H1 (cell line): ENCODE results near the gene MAFF. TPM values are rescaled to one million over a fixed set of nuclear protein-coding genes. Genes with fewer than 3 reads are reported as not detected.

ENCODE experiments used
- CTCF ChIA-PET: fragments of 300-600 bp; sonication (Branson Sonifier 250); formaldehyde crosslinking; loops from one replicate; lab custom pipeline; 2021; ENCODE audit not compliant: partially characterized antibody; lab: Charles Lee
- POLR2A ChIA-PET: fragments of 300-600 bp; sonication (Branson Sonifier 250); formaldehyde crosslinking; loops from one replicate; lab custom pipeline; 2021; ENCODE audit warnings: inconsistent platforms; ENCODE audit not compliant: partially characterized antibody; lab: Charles Lee
- DNase-seq, 2 experiments: peaks; one replicate each; pipeline versions ENCODE4 v3.0.0 to v3.0.0-alpha.2; 2010 to 2022; ENCODE audit warnings: low spot score in 2 of 2, low read depth in 1 of 2, mixed read lengths in 1 of 2
- FAIRE-seq: peaks from 2 replicates; lab custom pipeline; 2011; peaks lifted over from hg19 to GRCh38; lab: Jason Lieb, UNC
- H2AFZ ChIP-seq: 2 replicates; pipeline ENCODE4 v1.8.1; 2012; ENCODE audit warnings: low read length, inconsistent platforms
- H2AK5ac ChIP-seq: 2 replicates; pipeline ENCODE4 v1.6.1; 2013; ENCODE audit warnings: low read depth, low read length
- H2BK120ac ChIP-seq: replicated peaks from 2 replicates; pipeline ENCODE3; 2013; ENCODE audit warnings: low read depth, low read length, inconsistent platforms
- H2BK12ac ChIP-seq: 2 replicates; pipeline ENCODE4 v1.6.1; 2013; ENCODE audit warnings: low read depth, low read length
- H2BK15ac ChIP-seq: 2 replicates; pipeline ENCODE4 v1.6.1; 2013; ENCODE audit warnings: low read length
- H2BK20ac ChIP-seq: 2 replicates; pipeline ENCODE4 v1.6.1; 2013; ENCODE audit warnings: low read length
- H2BK5ac ChIP-seq: 2 replicates; pipeline ENCODE4 v1.6.1; 2013; ENCODE audit warnings: low read depth, low read length
- H3K14ac ChIP-seq: 2 replicates; pipeline ENCODE4 v1.6.1; 2013; ENCODE audit warnings: inconsistent platforms; ENCODE audit not compliant: insufficient read length
- H3K18ac ChIP-seq: 2 replicates; pipeline ENCODE4 v1.6.1; 2013; ENCODE audit warnings: low read length; ENCODE audit errors: extremely low read depth
- H3K23ac ChIP-seq: 2 replicates; pipeline ENCODE4 v1.6.1; 2013; ENCODE audit warnings: inconsistent platforms; ENCODE audit not compliant: insufficient read length
- H3K23me2 ChIP-seq: 2 replicates; pipeline ENCODE4 v1.6.1; 2013; ENCODE audit warnings: low read depth, low read length
- H3K27ac ChIP-seq: 2 replicates; pipeline ENCODE4 v1.6.1; 2011; ENCODE audit warnings: low read depth, low read length, inconsistent platforms
- H3K27me3 ChIP-seq, 4 experiments: replicated peaks in 1 of 4; 1 replicate in 1 of 4; 2 replicates in 3 of 4; pipeline versions ENCODE4 v1.6.1 to v1.8.1; 2011 to 2013; ENCODE audit warnings: low read length in 3 of 4, mild to moderate bottlenecking in 3 of 4, inconsistent platforms in 2 of 4, mixed read lengths in 2 of 4, moderate library complexity in 1 of 4; ENCODE audit not compliant: control insufficient read depth in 3 of 4, insufficient read depth in 3 of 4; ENCODE audit errors: extremely low read depth in 1 of 4
- H3K36me3 ChIP-seq, 4 experiments: 2 replicates each; pipeline versions ENCODE4 v1.6.1 to v1.8.1; 2011 to 2013; ENCODE audit warnings: mild to moderate bottlenecking in 4 of 4, low read length in 3 of 4, moderate library complexity in 2 of 4, control low read depth in 1 of 4, inconsistent platforms in 1 of 4; ENCODE audit not compliant: insufficient read depth in 4 of 4, control insufficient read depth in 2 of 4
- H3K4ac ChIP-seq: replicated peaks from 2 replicates; pipeline ENCODE3; 2013; ENCODE audit warnings: low read length, low read depth, mixed read lengths, inconsistent platforms; ENCODE audit not compliant: insufficient read length
- H3K4me1 ChIP-seq, 4 experiments: replicated peaks in 1 of 4; 1 replicate in 1 of 4; 2 replicates in 3 of 4; pipeline versions ENCODE4 v1.6.1 to v1.8.1; 2011 to 2013; ENCODE audit warnings: low read length in 3 of 4, inconsistent platforms in 2 of 4, mixed read lengths in 1 of 4; ENCODE audit not compliant: insufficient read depth in 4 of 4, control insufficient read depth in 3 of 4
- H3K4me2 ChIP-seq, 2 experiments: 2 replicates each; pipeline versions ENCODE4 v1.6.1 to v1.8.1; 2011 to 2013; ENCODE audit warnings: low read depth in 2 of 2, low read length in 2 of 2, control low read depth in 1 of 2, inconsistent platforms in 1 of 2, mild to moderate bottlenecking in 1 of 2; ENCODE audit not compliant: insufficient read depth in 1 of 2
- H3K4me3 ChIP-seq, 4 experiments: fragments of 200-600, 300-600 bp in 1 of 4; sonication (generic), shearing (Covaris generic), sonication (Bioruptor Twin) in 1 of 4; 2 replicates each; pipeline versions ENCODE4 v1.5.1 to v1.8.1; 2011 to 2016; ENCODE audit warnings: low read length in 4 of 4, low read depth in 3 of 4, control low read depth in 2 of 4, inconsistent platforms in 2 of 4, mild to moderate bottlenecking in 2 of 4, mixed read lengths in 1 of 4, moderate library complexity in 1 of 4; ENCODE audit not compliant: insufficient read depth in 2 of 4; ENCODE audit errors: extremely low read depth in 1 of 4
- H3K56ac ChIP-seq: replicated peaks from 2 replicates; pipeline ENCODE3; 2013; ENCODE audit warnings: low read depth, mild to moderate bottlenecking, mixed read lengths, low read length, inconsistent platforms; ENCODE audit not compliant: insufficient read length
- H3K79me1 ChIP-seq: 2 replicates; pipeline ENCODE4 v1.6.1; 2013; ENCODE audit warnings: low read depth, low read length, control low read depth
- H3K79me2 ChIP-seq, 2 experiments: 2 replicates each; pipeline versions ENCODE4 v1.6.1 to v1.8.1; 2012 to 2013; ENCODE audit warnings: low read length in 2 of 2, mild to moderate bottlenecking in 2 of 2, inconsistent platforms in 1 of 2; ENCODE audit not compliant: insufficient read depth in 2 of 2, control insufficient read depth in 1 of 2
- H3K9ac ChIP-seq, 4 experiments: replicated peaks in 1 of 4; 1 replicate in 1 of 4; 2 replicates in 3 of 4; pipeline versions ENCODE4 v1.6.1 to v1.8.1; 2011 to 2013; ENCODE audit warnings: low read depth in 3 of 4, low read length in 3 of 4, control low read depth in 2 of 4, mild to moderate bottlenecking in 2 of 4, moderate library complexity in 2 of 4, inconsistent platforms in 1 of 4; ENCODE audit errors: extremely low read depth in 1 of 4
- H3K9me3 ChIP-seq, 2 experiments: 2 replicates each; pipeline versions ENCODE4 v1.6.1 to v1.8.1; 2012 to 2013; ENCODE audit warnings: mild to moderate bottlenecking in 2 of 2, moderate library complexity in 2 of 2, control low read depth in 1 of 2, inconsistent platforms in 1 of 2, low read depth in 1 of 2, low read length in 1 of 2, mixed read lengths in 1 of 2; ENCODE audit not compliant: insufficient read depth in 2 of 2
- H4K20me1 ChIP-seq, 2 experiments: replicated peaks in 1 of 2; 2 replicates each; pipeline versions ENCODE3 to v1.8.1; 2011 to 2013; ENCODE audit warnings: inconsistent platforms in 2 of 2, low read length in 2 of 2, mild to moderate bottlenecking in 1 of 2; ENCODE audit not compliant: insufficient read depth in 2 of 2, control insufficient read depth in 1 of 2
- H4K5ac ChIP-seq: 2 replicates; pipeline ENCODE4 v1.6.1; 2013; ENCODE audit warnings: low read length, low read depth, mixed read lengths, inconsistent platforms; ENCODE audit not compliant: insufficient read length
- H4K8ac ChIP-seq: 2 replicates; pipeline ENCODE4 v1.8.0; 2013; ENCODE audit warnings: mild to moderate bottlenecking, moderate library complexity, low read length, inconsistent platforms; ENCODE audit not compliant: insufficient read depth; ENCODE audit errors: extremely low read depth
- H4K91ac ChIP-seq: replicated peaks from 2 replicates; pipeline ENCODE3; 2013; ENCODE audit warnings: low read length, mixed read lengths, inconsistent platforms; ENCODE audit not compliant: insufficient read length
- ASH2L ChIP-seq: fragments of 200-600, 300-600 bp; sonication (generic); IDR thresholded peaks from one replicate; pipeline ENCODE4 v1.7.1; 2017; ENCODE audit warnings: low read length
- BCL11A ChIP-seq, 2 experiments: IDR thresholded peaks; one replicate each; pipeline ENCODE4 v1.6.1; 2011; ENCODE audit warnings: low read depth in 2 of 2, low read length in 2 of 2, mild to moderate bottlenecking in 2 of 2
- CBX8 ChIP-seq: fragments of 300-800, 300-1000 bp; sonication (generic); IDR thresholded peaks from 2 replicates; pipeline ENCODE4 v1.7.1; 2016; ENCODE audit warnings: low read depth, low read length, borderline replicate concordance
- JUN ChIP-seq: IDR thresholded peaks from 2 replicates; pipeline ENCODE4 v1.6.1; 2011; ENCODE audit warnings: low read depth, mild to moderate bottlenecking, improper control_type of control experiment, low read length
- NANOG ChIP-seq: IDR thresholded peaks from 2 replicates; pipeline ENCODE4 v1.6.1; 2011; ENCODE audit warnings: low read length, low read depth, mild to moderate bottlenecking, inconsistent platforms; ENCODE audit not compliant: insufficient read depth, poor library complexity, severe bottlenecking
- PHF8 ChIP-seq: fragments of 200-600 bp; sonication (generic); conservative IDR thresholded peaks from 2 replicates; pipeline ENCODE4 v1.7.1; 2012; ENCODE audit warnings: low read depth, mild to moderate bottlenecking, inconsistent platforms, low read length, moderate library complexity
- POLR2AphosphoS5 ChIP-seq: IDR thresholded peaks from 2 replicates; pipeline ENCODE4 v1.6.1; 2011; ENCODE audit warnings: low read depth, low read length
- SAP30 ChIP-seq: fragments of 300-600 bp; sonication (generic); IDR thresholded peaks from 2 replicates; pipeline ENCODE4 v1.7.1; 2012; ENCODE audit warnings: low read length, moderate library complexity, mild to moderate bottlenecking, inconsistent platforms; ENCODE audit not compliant: insufficient read depth, insufficient replicate concordance
- ZNF274 ChIP-seq: IDR thresholded peaks from 2 replicates; pipeline ENCODE4 v1.7.0; 2012; ENCODE audit warnings: low read length, borderline replicate concordance; ENCODE audit errors: extremely low read depth
- WGBS, 2 experiments: shearing (Covaris generic) in 1 of 2; methylation state at CpG; one replicate each; pipeline versions ENCODE4 v1.1.6 to v1.1.7; 2013 to 2015; ENCODE audit warnings: low lambda C conversion rate in 2 of 2, mixed read lengths in 2 of 2, inconsistent platforms in 1 of 2, low coverage in 1 of 2, missing lambda C conversion rate in 1 of 2; ENCODE audit not compliant: insufficient replicate concordance in 2 of 2, insufficient coverage in 1 of 2, insufficient read length in 1 of 2; ENCODE audit errors: extremely low coverage in 1 of 2, missing lambda C conversion rate in 1 of 2; 5-methylcytosine and 5-hydroxymethylcytosine counted together
- polyA plus RNA-seq, 7 experiments: library from polyadenylated mRNA; depleted of rRNA in 3 of 7; stranded (reverse) in 5 of 7; unstranded in 2 of 7; fragments of >200 nt in 5 of 7; fragments of 200-250 nt in 2 of 7; gene quantifications; 1 replicate in 5 of 7; 2 replicates in 1 of 7; 4 replicates in 1 of 7; pipeline versions ENCODE4 v1.2.1 to v1.2.3, GENCODE V29; 2011 to 2013; ENCODE audit warnings: missing spikeins in 2 of 7, mixed read lengths in 2 of 7
- total RNA-seq: library from RNA; stranded (reverse); fragmentation: NEBNext Ultra II Directional; extraction: Animal tissue kit (Norgen Biotek cat#: 25700); gene quantifications from 2 replicates; pipeline ENCODE4 v1.2.1, GENCODE V29; 2021
- TF ChIP-seq, protein P1 (sequence below): IDR thresholded peaks from 2 replicates; pipeline ENCODE4 v1.6.1; 2011; ENCODE audit warnings: low read depth, mild to moderate bottlenecking, low read length; ENCODE audit not compliant: insufficient read depth
- TF ChIP-seq, protein P2 (sequence below): IDR thresholded peaks from 2 replicates; pipeline ENCODE4 v1.6.1; 2011; ENCODE audit warnings: low read length, improper control_type of control experiment

MAFF gene
- total and polyA plus RNA-seq, 2 of the 8 experiments (the other 6 are each of a cell fraction or from before 2014, with no cell fraction given), result 1.5 to 6.3 TPM

DNA sequence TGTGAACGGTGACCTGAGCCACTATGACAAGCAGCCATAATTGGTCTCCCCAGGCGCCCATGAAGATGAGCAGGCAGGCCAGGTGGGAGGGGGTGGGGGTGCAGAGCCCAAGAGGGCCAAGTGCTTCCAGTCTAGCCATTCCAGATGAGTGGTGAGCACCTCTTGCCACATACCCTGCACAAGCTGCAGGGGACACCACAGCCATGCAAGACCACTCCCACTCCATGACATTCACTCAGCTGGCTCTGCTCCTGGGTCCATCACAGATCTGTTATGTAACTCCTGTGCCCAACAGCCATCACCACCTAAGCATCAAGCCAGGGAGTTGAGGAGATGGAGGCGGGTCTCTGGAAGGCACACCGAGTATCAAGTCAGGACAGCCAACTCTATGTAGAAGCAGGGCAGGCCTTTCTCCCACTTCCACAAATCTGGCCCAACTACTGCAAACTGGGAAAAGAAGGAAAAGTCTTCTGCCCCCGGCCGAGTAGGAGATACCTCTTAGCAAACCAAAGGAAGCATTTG, 62.6 kb downstream of the MAFF start:
- Histone ChIP-seq H2AK5ac (no peak overlapping the region), H4K91ac (no peak overlapping the region), H3K4me2 (no peak overlapping the region), H2BK12ac (no peak overlapping the region), H3K9me3 (no peaks in the 10 kb centered on the region), H3K27ac (no peak overlapping the region), H3K23ac (no peak overlapping the region), H3K4me3 (0 out of 8 replicates have a peak overlapping the region, but pooled peaks of 1 of the 4 experiments have one; percentile 0), H3K18ac (no peak overlapping the region), H4K20me1 (peaks cover 23 to 28% of the 10 kb centered on the region in 2 experiments), H2AFZ (no peak overlapping the region), H2BK120ac (no peak overlapping the region), H3K23me2 (no peaks in the 10 kb centered on the region), H3K79me1 (peaks cover 36% of the 10 kb centered on the region), H3K9ac (no peak overlapping the region), H3K27me3 (no peaks in the 10 kb centered on the region; a peak in 1 of 7 replicates), H3K14ac (no peak overlapping the region), H3K4ac (no peak overlapping the region), H4K5ac (no peak overlapping the region), H2BK5ac (no peak overlapping the region), H2BK15ac (no peak overlapping the region), H3K56ac (no peak overlapping the region), H3K79me2 (peaks cover 15 to 88% of the 10 kb centered on the region in 2 experiments), H2BK20ac (no peak overlapping the region), H3K4me1 (peaks cover 4 to 17% (median 8%) of the 10 kb centered on the region in 4 experiments), H4K8ac (peak overlapping the region; percentile 41; the same call in 1 of the 2 replicates), H3K36me3 (no peaks in the 10 kb centered on the region)
- DNase-seq (no peak), FAIRE-seq (no peak)
- 98% methylated on average over 6 of the region's 6 CpGs; no CpG with 5 or more reads in 1 of the 2 experiments for WGBS, 2 experiments
- POLR2A ChIA-PET, result interaction anchor here (0.6 to 1.2 kb wide), 4 partner anchors 34 to 1468 kb away, joined by 3 to 4 read pairs (median 3); no protein-coding TSS in a partner anchor
- CTCF ChIA-PET, result interaction anchor here (0.9 to 1.2 kb wide), 4 partner anchors 12 to 164 kb away, joined by 3 to 4 read pairs (median 3); no protein-coding TSS in a partner anchor
- TF ChIP-seq ASH2L (no peak), CBX8 (no peak), POLR2AphosphoS5 (no peak), JUN (no peak), BCL11A (IDR thresholded peaks at IDR 0.05; ENCODE audit: low read depth in 2 of 2, low read length in 2 of 2) (no peak), ZNF274 (no peak), SAP30 (no peak), NANOG (no peak), PHF8 (no peak)
- TF ChIP-seq, protein P1, sequence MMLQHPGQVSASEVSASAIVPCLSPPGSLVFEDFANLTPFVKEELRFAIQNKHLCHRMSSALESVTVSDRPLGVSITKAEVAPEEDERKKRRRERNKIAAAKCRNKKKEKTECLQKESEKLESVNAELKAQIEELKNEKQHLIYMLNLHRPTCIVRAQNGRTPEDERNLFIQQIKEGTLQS, result no peak
- TF ChIP-seq, protein P2, sequence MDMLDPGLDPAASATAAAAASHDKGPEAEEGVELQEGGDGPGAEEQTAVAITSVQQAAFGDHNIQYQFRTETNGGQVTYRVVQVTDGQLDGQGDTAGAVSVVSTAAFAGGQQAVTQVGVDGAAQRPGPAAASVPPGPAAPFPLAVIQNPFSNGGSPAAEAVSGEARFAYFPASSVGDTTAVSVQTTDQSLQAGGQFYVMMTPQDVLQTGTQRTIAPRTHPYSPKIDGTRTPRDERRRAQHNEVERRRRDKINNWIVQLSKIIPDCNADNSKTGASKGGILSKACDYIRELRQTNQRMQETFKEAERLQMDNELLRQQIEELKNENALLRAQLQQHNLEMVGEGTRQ, result no peak
